Measurements from ENCODE around the gene CTNNA1.

The CTNNA1 gene

GRCh38 chr5:138721979-138722378 lies 31.2 kb upstream of the CTNNA1 start:
- Histone ChIP-seq H3K27ac (no peak overlapping the region), H3K4me3 (ENCODE audit: low read depth, low read length) (no peak overlapping the region), H3K27me3 (replicated peaks) (no peaks in the 10 kb centered on the region), H3K36me3 (replicated peaks) (no peaks in the 10 kb centered on the region)
- DNase-seq: no peak
- TF ChIP-seq CTCF (IDR thresholded peaks at IDR 0.05; ENCODE audit: low read depth, low read length, missing control alignments): no peak
- in situ Hi-C loops (cut with HindIII; ENCODE audit: low pct_ligation_motif_present, low sequenced_read_pairs): no loop called here

GRCh38 chr5:138722544-138723177 lies 30.6 kb upstream of the CTNNA1 start:
- Histone ChIP-seq H3K4me3 (ENCODE audit: low read depth, low read length) (no peak overlapping the region), H3K27me3 (replicated peaks) (no peaks in the 10 kb centered on the region), H3K36me3 (replicated peaks) (no peaks in the 10 kb centered on the region), H3K27ac (no peak overlapping the region)
- in situ Hi-C loops (cut with HindIII; ENCODE audit: low pct_ligation_motif_present, low sequenced_read_pairs): no loop called here
- DNase-seq: no peak
- TF ChIP-seq CTCF (IDR thresholded peaks at IDR 0.05; ENCODE audit: low read depth, low read length, missing control alignments): no peak

GRCh38 chr5:138724470-138725146 lies 28.6 kb upstream of the CTNNA1 start:
- in situ Hi-C loops (cut with HindIII; ENCODE audit: low pct_ligation_motif_present, low sequenced_read_pairs): no loop called here
- no peak for TF ChIP-seq CTCF (IDR thresholded peaks at IDR 0.05; ENCODE audit: low read depth, low read length, missing control alignments)

GRCh38 chr5:138725153-138725817 lies 27.9 kb upstream of the CTNNA1 start:
- Histone ChIP-seq H3K27me3 (replicated peaks) (no peaks in the 10 kb centered on the region), H3K4me3 (ENCODE audit: low read depth, low read length) (peak overlapping the region; percentile 9), H3K36me3 (replicated peaks) (no peaks in the 10 kb centered on the region), H3K27ac (no peak overlapping the region)
- peak; percentile 45 for DNase-seq
- peak; percentile 53 for TF ChIP-seq CTCF (IDR thresholded peaks at IDR 0.05; ENCODE audit: low read depth, low read length, missing control alignments)
- in situ Hi-C loops (cut with HindIII; ENCODE audit: low pct_ligation_motif_present, low sequenced_read_pairs): no loop called here

More at GRCh38 chr5:138724470-138725146, 28.6 kb upstream of the CTNNA1 start:
- no peaks in the 10 kb centered on the region for H3K36me3 ChIP-seq (replicated peaks)
- no peak overlapping the region for H3K4me3 ChIP-seq (ENCODE audit: low read depth, low read length)
- DNase-seq: no peak
- H3K27ac ChIP-seq: no peak overlapping the region
- no peaks in the 10 kb centered on the region for H3K27me3 ChIP-seq (replicated peaks)

- H3K4me3 ChIP-seq (ENCODE audit: low read depth, low read length): no peak overlapping the region
- in situ Hi-C loops (cut with HindIII; ENCODE audit: low pct_ligation_motif_present, low sequenced_read_pairs): no loop called here
- DNase-seq: no peak
- peak; percentile 8 for TF ChIP-seq CTCF (IDR thresholded peaks at IDR 0.05; ENCODE audit: low read depth, low read length, missing control alignments)
- no peaks in the 10 kb centered on the region for H3K27me3 ChIP-seq (replicated peaks)
- H3K36me3 ChIP-seq (replicated peaks): no peaks in the 10 kb centered on the region
- no peak overlapping the region for H3K27ac ChIP-seq
Measured at GRCh38 chr5:138725818-138726416, 27.3 kb upstream of the CTNNA1 start.

Measured in brain microvascular endothelial cell (primary cell).